ENCODE data around the gene CCL1. TPM values are rescaled to one million over a fixed set of nuclear protein-coding genes. Genes with fewer than 3 reads are reported as not detected.

Gene CCL1
- total and polyA plus RNA-seq, 2 donors from 2014 or later, result not detected

DNA sequence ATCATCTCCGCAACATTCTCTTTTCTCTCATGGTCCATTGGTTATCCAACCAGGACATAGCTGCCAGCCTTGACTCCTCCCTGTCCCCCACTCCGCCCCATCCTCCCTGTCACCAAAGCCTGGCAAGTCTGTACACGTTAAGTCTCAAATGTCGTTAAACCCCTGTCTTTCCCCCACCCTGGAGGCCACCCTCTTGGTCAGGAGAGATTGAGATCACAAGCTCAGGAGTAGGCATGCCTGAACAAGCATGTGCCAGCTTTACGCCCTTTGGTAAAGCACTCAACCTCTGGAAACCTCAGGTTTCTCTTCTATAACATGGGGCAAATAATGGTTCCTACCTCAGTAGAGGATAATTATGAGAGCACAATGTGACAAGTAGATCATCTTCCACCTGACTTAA is 38.1 kb upstream of the CCL1 start:
- Histone ChIP-seq H3K27ac (ENCODE audit: low read depth in 2 of 2, low read length in 2 of 2) (no peak overlapping the region), H3K4me3 (ENCODE audit: low read length in 3 of 3) (no peak overlapping the region), H3K27me3 (ENCODE audit: control insufficient read depth, insufficient read depth, low read length) (no peaks in the 10 kb centered on the region), H3K36me3 (ENCODE audit: control insufficient read depth in 2 of 3, insufficient read depth in 3 of 3, low read length in 3 of 3) (no peaks in the 10 kb centered on the region), H3K9ac (ENCODE audit: low read length in 3 of 3) (no peak overlapping the region), H3K9me3 (ENCODE audit: control insufficient read depth in 2 of 3, insufficient read depth in 1 of 3, low read length in 3 of 3) (no peaks in the 10 kb centered on the region), H3K4me1 (ENCODE audit: control insufficient read depth in 2 of 3, insufficient read depth in 2 of 3, low read depth in 1 of 3, low read length in 3 of 3) (no peaks in the 10 kb centered on the region)
- TF ChIP-seq, protein P1, sequence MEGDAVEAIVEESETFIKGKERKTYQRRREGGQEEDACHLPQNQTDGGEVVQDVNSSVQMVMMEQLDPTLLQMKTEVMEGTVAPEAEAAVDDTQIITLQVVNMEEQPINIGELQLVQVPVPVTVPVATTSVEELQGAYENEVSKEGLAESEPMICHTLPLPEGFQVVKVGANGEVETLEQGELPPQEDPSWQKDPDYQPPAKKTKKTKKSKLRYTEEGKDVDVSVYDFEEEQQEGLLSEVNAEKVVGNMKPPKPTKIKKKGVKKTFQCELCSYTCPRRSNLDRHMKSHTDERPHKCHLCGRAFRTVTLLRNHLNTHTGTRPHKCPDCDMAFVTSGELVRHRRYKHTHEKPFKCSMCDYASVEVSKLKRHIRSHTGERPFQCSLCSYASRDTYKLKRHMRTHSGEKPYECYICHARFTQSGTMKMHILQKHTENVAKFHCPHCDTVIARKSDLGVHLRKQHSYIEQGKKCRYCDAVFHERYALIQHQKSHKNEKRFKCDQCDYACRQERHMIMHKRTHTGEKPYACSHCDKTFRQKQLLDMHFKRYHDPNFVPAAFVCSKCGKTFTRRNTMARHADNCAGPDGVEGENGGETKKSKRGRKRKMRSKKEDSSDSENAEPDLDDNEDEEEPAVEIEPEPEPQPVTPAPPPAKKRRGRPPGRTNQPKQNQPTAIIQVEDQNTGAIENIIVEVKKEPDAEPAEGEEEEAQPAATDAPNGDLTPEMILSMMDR (IDR thresholded peaks at IDR 0.05; ENCODE audit: borderline replicate concordance, extremely low read depth, insufficient read depth), result no peak
- FAIRE-seq (no peak), DNase-seq (no peak)
- intact Hi-C loops (cut with DNase I), result no loop called here

- FAIRE-seq (no peak), DNase-seq (no peak)
- no peaks in the 10 kb centered on the region for H3K27me3 ChIP-seq (ENCODE audit: control insufficient read depth, insufficient read depth, low read length)
- H3K4me3 ChIP-seq (ENCODE audit: low read length in 3 of 3), result no peak overlapping the region
- H3K9me3 ChIP-seq (ENCODE audit: control insufficient read depth in 2 of 3, insufficient read depth in 1 of 3, low read length in 3 of 3), result no peaks in the 10 kb centered on the region
- no peak overlapping the region for H3K9ac ChIP-seq (ENCODE audit: low read length in 3 of 3)
- no peak overlapping the region for H3K27ac ChIP-seq (ENCODE audit: low read depth in 2 of 2, low read length in 2 of 2)
- intact Hi-C loops (cut with DNase I), result no loop called here
- H3K36me3 ChIP-seq (ENCODE audit: control insufficient read depth in 2 of 3, insufficient read depth in 3 of 3, low read length in 3 of 3), result no peaks in the 10 kb centered on the region
- H3K4me1 ChIP-seq (ENCODE audit: control insufficient read depth in 2 of 3, insufficient read depth in 2 of 3, low read depth in 1 of 3, low read length in 3 of 3), result no peaks in the 10 kb centered on the region
- TF ChIP-seq, protein P1 (IDR thresholded peaks at IDR 0.05; ENCODE audit: borderline replicate concordance, extremely low read depth, insufficient read depth), result no peak
Observed at GRCh38 chr17:34400301-34400931, 37.4 kb upstream of the CCL1 start.

DNA sequence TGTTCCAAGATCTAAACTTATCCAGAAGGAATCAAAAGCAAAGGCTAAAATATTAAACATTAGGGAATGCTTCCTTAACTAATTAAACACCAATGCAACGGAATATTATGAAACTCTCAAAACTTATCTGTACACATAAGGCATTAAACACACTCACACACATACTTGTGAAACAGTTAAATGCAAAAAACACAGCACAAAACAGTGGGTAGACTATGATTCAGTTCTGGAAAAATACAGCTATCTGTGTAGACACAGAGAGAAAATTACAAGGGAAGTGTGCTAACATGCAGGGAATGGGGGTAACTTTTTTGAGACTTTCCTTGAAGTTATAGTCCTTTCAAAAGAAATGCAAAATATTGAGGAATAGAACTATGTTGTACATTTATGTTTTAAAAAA is 36.7 kb upstream of the CCL1 start:
- no peak for FAIRE-seq
- intact Hi-C loops (cut with DNase I), result no loop called here
- H3K27me3 ChIP-seq (ENCODE audit: control insufficient read depth, insufficient read depth, low read length), result no peaks in the 10 kb centered on the region

More for the DNA sequence above, 36.7 kb upstream of the CCL1 start:
- H3K36me3 ChIP-seq (ENCODE audit: control insufficient read depth in 2 of 3, insufficient read depth in 3 of 3, low read length in 3 of 3), result no peaks in the 10 kb centered on the region
- no peaks in the 10 kb centered on the region for H3K9me3 ChIP-seq (ENCODE audit: control insufficient read depth in 2 of 3, insufficient read depth in 1 of 3, low read length in 3 of 3)
- H3K27ac ChIP-seq (ENCODE audit: low read depth in 2 of 2, low read length in 2 of 2), result no peak overlapping the region
- TF ChIP-seq, protein P1 (IDR thresholded peaks at IDR 0.05; ENCODE audit: borderline replicate concordance, extremely low read depth, insufficient read depth), result no peak
- no peak overlapping the region for H3K4me3 ChIP-seq (ENCODE audit: low read length in 3 of 3)
- H3K4me1 ChIP-seq (ENCODE audit: control insufficient read depth in 2 of 3, insufficient read depth in 2 of 3, low read depth in 1 of 3, low read length in 3 of 3), result no peaks in the 10 kb centered on the region
- no peak for DNase-seq
- no peak overlapping the region for H3K9ac ChIP-seq (ENCODE audit: low read length in 3 of 3)
